A549 (cell line): ENCODE measurements around the gene LRRC4B.

Experiments used
- CEBPB ChIP-seq, 2 experiments: fragments of >200 bp in 1 of 2; sonication (Bioruptor Twin) in 1 of 2; formaldehyde crosslinking in 1 of 2; IDR thresholded peaks; 2 replicates each; pipeline ENCODE4 v1.6.1; 2012 to 2016
- CHD4 ChIP-seq: fragments of 200-600 bp; sonication (generic); IDR thresholded peaks from 2 replicates; pipeline ENCODE4 v1.6.1; 2016; ENCODE audit warnings: antibody characterized with exemption, mild to moderate bottlenecking, borderline replicate concordance
- E2F6 ChIP-seq: IDR thresholded peaks from 2 replicates; pipeline ENCODE4 v1.6.1; 2012; ENCODE audit warnings: low read depth, borderline replicate concordance
- EP300 ChIP-seq, 2 experiments: fragments of >200 bp; sonication (Bioruptor Twin); formaldehyde crosslinking; IDR thresholded peaks; 2 replicates in 1 of 2; 3 replicates in 1 of 2; pipeline ENCODE4 v1.6.1; 2016 to 2017
- JUN ChIP-seq, 2 experiments: fragments of >200 bp; sonication (Bioruptor Twin); formaldehyde crosslinking; IDR thresholded peaks; 2 replicates in 1 of 2; 3 replicates in 1 of 2; pipeline ENCODE4 v1.6.1; 2016 to 2017
- JUNB ChIP-seq: fragments of >200 bp; sonication (Bioruptor Twin); formaldehyde crosslinking; IDR thresholded peaks from 2 replicates; pipeline ENCODE4 v1.6.1; 2016
- KDM5A ChIP-seq: fragments of 200-600 bp; sonication (generic); IDR thresholded peaks from 2 replicates; pipeline ENCODE4 v1.6.1; 2016; ENCODE audit warnings: antibody characterized with exemption, mild to moderate bottlenecking
- MAX ChIP-seq: IDR thresholded peaks from 2 replicates; pipeline ENCODE4 v1.6.1; 2012
- MYC ChIP-seq: IDR thresholded peaks from 2 replicates; pipeline ENCODE4 v1.6.1; 2012; ENCODE audit warnings: mild to moderate bottlenecking, inconsistent platforms, low read length, improper control_type of control experiment, borderline replicate concordance
- POLR2A ChIP-seq: IDR thresholded peaks from 2 replicates; pipeline ENCODE4 v1.6.1; 2012; ENCODE audit warnings: mild to moderate bottlenecking, low read length
- RAD21 ChIP-seq, 2 experiments: fragments of >200 bp in 1 of 2; sonication (Bioruptor Twin) in 1 of 2; formaldehyde crosslinking in 1 of 2; IDR thresholded peaks in 1 of 2; conservative IDR thresholded peaks in 1 of 2; 2 replicates in 1 of 2; 3 replicates in 1 of 2; pipeline ENCODE4 v1.6.1; 2012 to 2018; ENCODE audit warnings: inconsistent platforms in 1 of 2
- TP53 ChIP-seq: fragments of 250-450 bp; sonication (Bioruptor Pico); IDR thresholded peaks from 2 replicates; pipeline ENCODE4 v1.5.0; 2021; ENCODE audit warnings: mild to moderate bottlenecking, moderate library complexity
- TF ChIP-seq, protein P1 (sequence below): fragments of >200 bp; sonication (Bioruptor Twin); formaldehyde crosslinking; IDR thresholded peaks from 3 replicates; pipeline ENCODE4 v1.5.1; 2016

DNA sequence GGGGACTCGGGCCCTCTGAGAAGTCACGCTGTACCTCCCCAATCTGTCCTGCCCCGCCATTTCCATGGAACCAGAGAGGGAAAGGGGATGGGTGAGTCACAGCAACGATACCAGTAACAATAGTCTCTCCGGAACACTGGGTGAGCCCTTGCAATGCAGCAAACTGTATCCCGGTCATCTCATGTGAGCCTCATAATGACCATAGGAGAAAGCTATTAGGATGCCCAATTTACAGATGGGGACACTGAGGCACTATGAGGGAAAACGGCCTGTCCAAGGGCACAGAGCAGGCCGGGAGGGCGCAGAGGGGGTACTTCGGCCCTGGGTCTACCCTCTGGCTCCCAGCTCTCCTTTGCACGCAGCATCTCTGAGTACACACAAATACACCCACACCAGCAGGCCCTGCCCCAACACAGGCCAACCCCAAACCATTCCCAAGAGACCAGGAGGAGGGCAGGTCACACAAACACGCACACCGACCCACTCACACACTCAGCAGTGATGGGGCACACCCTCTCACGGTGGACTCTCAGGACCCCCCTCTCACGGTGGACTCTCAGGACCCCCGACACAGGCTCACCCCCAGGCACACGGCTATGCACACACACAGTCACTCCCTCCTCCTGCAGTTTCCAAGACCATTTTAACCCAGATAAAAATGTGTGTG lies 18.2 kb downstream of the LRRC4B start:
- TF ChIP-seq CEBPB (IDR thresholded peaks at IDR 0.05) = no peak
- TF ChIP-seq POLR2A = no peak
- TF ChIP-seq TP53 (CRISPR knock-in tag) = no peak
- TF ChIP-seq CHD4 = no peak
- TF ChIP-seq EP300 (IDR thresholded peaks at IDR 0.05) = no peak
- no peak for TF ChIP-seq MYC
- no peak for TF ChIP-seq MAX
- TF ChIP-seq JUNB = no peak
- TF ChIP-seq, protein P1, sequence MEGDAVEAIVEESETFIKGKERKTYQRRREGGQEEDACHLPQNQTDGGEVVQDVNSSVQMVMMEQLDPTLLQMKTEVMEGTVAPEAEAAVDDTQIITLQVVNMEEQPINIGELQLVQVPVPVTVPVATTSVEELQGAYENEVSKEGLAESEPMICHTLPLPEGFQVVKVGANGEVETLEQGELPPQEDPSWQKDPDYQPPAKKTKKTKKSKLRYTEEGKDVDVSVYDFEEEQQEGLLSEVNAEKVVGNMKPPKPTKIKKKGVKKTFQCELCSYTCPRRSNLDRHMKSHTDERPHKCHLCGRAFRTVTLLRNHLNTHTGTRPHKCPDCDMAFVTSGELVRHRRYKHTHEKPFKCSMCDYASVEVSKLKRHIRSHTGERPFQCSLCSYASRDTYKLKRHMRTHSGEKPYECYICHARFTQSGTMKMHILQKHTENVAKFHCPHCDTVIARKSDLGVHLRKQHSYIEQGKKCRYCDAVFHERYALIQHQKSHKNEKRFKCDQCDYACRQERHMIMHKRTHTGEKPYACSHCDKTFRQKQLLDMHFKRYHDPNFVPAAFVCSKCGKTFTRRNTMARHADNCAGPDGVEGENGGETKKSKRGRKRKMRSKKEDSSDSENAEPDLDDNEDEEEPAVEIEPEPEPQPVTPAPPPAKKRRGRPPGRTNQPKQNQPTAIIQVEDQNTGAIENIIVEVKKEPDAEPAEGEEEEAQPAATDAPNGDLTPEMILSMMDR = no peak
- no peak for TF ChIP-seq E2F6
- no peak for TF ChIP-seq JUN (IDR thresholded peaks at IDR 0.05)
- no peak for TF ChIP-seq RAD21 (conservative IDR thresholded peaks at IDR 0.05 in 1 of 2, IDR thresholded peaks at IDR 0.05 in 1 of 2)
- no peak for TF ChIP-seq KDM5A
